CD4-positive, alpha-beta T cell treated with Interleukin-15 for 4 hours (primary cell): ENCODE measurements around the gene PSMB1.
"Not testable (repeated sequence)": the region's sequence is repeated elsewhere in the genome, so short reads cannot be mapped to it uniquely, and the experiment has no call there.

Experiments used
- DNase-seq: peaks from one replicate; pipeline ENCODE4 v3.0.0-alpha.2; 2020; ENCODE audit warnings: low spot score

Gene PSMB1

GRCh38 chr6:170502733-170503413, 50.2 kb downstream of the PSMB1 start:
- DNase-seq: not testable (repeated sequence)

DNA sequence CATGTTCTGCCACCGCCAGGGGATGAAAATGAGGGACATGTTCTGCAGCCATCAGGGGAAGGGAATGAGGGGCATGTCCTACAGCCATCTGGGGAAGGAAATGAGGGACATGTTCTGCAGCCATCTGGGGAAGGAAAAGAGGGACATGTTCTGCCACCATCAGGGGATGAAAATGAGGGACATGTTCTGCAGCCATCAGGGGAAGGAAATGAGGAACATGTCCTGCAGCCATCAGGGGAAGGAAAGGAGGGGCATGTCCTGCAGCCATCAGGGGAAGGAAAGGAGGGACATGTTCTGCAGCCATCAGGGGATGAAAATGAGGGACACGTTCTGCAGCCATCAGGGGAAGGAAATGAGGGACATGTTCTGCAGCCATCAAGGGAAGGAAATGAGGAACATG, 50.8 kb downstream of the PSMB1 start:
- not testable (repeated sequence) for DNase-seq

DNA sequence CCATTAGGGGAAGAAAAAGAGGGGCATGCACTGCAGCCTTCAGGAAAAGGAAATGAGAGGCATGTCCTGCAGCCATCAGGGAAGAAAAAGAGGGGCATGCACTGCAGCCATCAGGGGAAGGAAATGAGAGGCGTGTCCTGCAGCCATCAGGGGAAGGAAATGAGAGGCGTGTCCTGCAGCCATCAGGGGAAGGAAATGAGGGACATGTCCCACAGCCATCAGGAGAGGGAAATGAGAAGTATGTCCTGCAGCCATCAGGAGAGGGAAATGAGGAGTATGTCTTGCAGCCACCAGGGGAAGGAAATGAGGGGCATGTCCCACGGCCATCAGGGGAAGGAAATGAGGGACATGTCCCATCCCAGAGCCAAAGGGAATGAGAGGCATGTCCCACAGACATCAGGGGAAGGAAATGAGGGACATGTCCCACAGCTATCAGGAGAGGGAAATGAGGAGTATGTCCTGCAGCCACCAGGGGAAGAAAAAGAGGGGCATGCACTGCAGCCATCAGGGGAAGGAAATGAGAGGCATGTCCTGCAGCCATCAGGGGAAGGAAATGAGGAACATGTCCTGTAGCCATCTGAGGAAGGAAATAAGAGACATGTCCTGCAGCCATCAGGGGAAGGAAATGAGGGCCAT, 52.0 kb downstream of the PSMB1 start:
- DNase-seq: no peak

- no peak for DNase-seq
Measured at GRCh38 chr6:170497841-170498301, 55.2 kb downstream of the PSMB1 start.

GRCh38 chr6:170493354-170493753, 59.8 kb downstream of the PSMB1 start:
- no peak for DNase-seq

DNA sequence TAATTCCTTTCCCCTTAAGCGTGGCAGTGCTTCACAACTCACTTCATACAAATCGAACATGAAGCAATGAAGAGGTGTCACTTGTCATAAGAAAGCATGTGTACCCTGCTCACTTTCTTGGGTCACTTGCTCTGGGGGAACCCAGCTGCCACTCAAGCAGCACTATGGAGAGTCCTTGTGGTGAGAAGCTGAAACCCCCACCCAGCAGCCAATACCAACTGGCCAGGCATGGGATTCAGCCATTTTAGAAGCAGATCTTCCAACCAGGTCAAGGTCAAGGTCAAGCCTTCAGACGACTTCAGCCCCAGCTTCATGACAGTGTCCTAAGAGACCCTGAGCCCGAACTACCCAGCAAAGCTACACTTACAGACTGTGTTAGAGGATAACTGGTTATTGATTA, 62.8 kb downstream of the PSMB1 start:
- no peak for DNase-seq

GRCh38 chr6:170489836-170490235, 63.3 kb downstream of the PSMB1 start:
- DNase-seq: no peak

DNA sequence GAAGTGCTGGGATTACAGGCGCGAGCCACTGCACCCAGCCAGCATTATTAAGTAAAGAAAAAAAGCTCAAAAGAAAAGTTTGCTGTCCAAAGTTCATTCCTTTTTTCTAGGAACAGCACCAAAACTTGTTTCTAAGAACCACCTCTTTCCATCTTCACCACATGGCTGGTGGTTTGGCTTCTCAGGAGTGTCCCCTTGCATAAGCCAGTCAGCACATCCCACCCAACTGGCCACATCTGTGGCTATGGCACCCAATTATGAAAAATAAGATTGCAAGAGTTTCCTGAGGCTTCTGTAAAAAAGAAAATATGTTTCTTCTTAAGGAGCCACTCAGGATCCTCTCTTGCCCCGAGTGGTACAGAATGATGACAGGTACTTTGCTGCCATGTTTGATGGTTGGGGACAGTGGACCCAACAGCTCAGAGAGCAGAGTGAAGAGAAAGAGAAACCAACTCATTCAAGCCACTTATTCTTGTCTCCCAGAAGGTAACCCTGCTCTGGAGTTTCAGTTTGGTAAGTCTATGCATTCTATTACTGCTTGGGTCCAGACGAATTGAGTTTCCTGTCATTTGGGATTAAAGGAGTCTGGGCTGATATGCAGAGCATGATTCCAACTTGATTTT, 65.3 kb downstream of the PSMB1 start:
- DNase-seq: no peak

- no peak for DNase-seq
Measured at GRCh38 chr6:170485159-170485558, 67.9 kb downstream of the PSMB1 start.
